ENCODE measurements around the gene TMCC3.

The TMCC3 gene

DNA sequence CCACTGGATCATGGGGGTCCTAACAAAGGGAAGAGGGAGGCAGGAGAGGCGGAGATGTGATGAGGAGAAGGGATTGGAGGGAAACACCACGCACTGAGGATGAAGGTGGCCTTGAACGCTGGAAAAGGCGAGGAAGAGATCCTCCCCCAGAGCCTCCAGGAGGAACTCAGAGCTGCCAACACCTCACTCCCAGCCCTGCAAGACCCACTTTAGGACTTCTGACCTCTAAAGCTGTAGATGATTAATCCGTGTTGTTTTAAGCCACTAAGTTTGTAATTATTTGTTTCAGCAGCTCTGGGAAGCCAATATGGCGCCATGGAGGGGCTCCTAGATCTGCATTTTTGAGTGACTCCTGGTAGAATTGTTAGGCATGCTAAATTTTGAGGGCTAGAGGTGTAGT, 116.1 kb downstream of the TMCC3 start:
- Histone ChIP-seq H3K4me3 (ENCODE audit: low read depth, low read length) (no peak overlapping the region), H3K36me3 (ENCODE audit: control insufficient read depth, insufficient read depth, low read length) (no peaks in the 10 kb centered on the region), H3K4me1 (ENCODE audit: control insufficient read depth, insufficient read depth, low read length) (no peaks in the 10 kb centered on the region), H3K27me3 (ENCODE audit: control insufficient read depth, insufficient read depth, low read length) (no peaks in the 10 kb centered on the region), H3K9me3 (ENCODE audit: control insufficient read depth, insufficient read depth, low read length) (no peaks in the 10 kb centered on the region), H3K9ac (ENCODE audit: low read depth, low read length) (no peak overlapping the region)

DNA sequence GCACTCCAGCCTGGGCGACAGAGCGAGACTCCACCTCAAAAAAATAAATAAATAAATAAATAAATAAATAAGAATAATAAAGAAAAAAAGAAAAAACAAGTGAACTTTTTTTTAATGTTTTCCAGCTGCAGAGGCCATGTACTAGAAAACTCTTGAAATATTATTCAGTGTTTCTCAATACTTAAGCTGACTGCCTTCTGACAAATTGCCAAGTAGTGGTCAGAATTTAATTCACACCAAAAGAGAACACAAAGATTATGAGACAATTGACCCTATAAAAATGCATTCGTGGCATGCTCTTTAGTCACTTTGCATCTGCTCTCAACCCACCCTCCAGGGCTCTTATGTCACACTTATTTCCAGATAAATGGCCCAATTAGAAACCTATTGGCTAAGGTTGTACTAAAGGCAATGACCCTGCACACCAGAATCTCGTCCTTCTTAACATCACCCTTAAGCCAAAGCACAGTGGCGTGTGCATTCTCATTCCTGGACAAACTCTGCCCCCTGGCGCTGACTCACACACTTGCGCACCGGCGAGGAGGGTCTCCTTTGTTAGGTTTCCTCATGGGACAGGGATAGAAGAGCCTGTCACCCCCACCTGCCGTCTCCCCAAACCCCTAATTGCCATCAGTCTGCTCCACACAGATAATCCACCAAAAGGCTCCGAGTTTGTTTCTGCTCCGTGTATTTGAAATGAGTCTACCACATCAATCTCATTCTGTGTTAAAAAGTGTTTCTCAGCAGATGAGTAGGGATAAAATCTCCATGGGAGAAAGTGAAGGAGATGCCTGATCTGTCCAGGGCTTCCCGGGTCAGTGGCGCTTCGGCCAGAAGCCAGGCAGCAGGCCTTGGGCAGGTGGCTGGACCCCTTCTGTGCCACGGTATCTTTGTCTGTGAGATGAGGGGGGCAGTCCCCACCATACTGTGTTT, 117.6 kb downstream of the TMCC3 start:
- no peaks in the 10 kb centered on the region for H3K9me3 ChIP-seq (ENCODE audit: control insufficient read depth, insufficient read depth, low read length)
- H3K27me3 ChIP-seq (ENCODE audit: control insufficient read depth, insufficient read depth, low read length), result no peaks in the 10 kb centered on the region
- no peaks in the 10 kb centered on the region for H3K36me3 ChIP-seq (ENCODE audit: control insufficient read depth, insufficient read depth, low read length)
- H3K4me1 ChIP-seq (ENCODE audit: control insufficient read depth, insufficient read depth, low read length), result no peaks in the 10 kb centered on the region
- H3K4me3 ChIP-seq (ENCODE audit: low read depth, low read length), result no peak overlapping the region
- H3K9ac ChIP-seq (ENCODE audit: low read depth, low read length), result no peak overlapping the region

DNA sequence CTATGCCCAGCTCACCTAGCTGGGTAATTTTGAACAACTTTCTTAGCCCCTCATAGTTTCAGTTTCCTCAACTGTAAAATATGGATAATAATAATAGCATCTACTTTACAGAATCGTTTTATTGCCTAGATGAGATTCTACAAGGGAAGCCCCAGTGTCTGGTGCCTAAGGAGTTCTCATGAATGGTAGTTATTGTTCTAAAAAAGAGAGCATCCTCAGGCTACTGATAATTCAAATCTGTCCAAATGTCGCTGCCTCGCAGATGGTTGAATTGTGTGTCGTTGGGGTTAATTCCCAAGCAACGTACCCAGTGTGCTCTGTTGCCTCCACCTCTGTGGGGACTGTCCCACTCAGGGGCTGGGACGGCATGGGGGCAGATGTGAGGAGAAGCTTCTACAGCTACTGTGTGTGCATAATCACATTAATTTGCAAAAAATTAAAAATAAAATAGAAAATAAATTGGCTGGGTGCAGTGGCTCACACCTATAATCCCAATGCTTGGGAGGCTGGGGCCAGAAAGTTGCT, 119.1 kb downstream of the TMCC3 start:
- Histone ChIP-seq H3K36me3 (ENCODE audit: control insufficient read depth, insufficient read depth, low read length) (no peaks in the 10 kb centered on the region), H3K27me3 (ENCODE audit: control insufficient read depth, insufficient read depth, low read length) (no peaks in the 10 kb centered on the region), H3K9me3 (ENCODE audit: control insufficient read depth, insufficient read depth, low read length) (no peaks in the 10 kb centered on the region), H3K9ac (ENCODE audit: low read depth, low read length) (no peak overlapping the region), H3K4me3 (ENCODE audit: low read depth, low read length) (no peak overlapping the region), H3K4me1 (ENCODE audit: control insufficient read depth, insufficient read depth, low read length) (no peaks in the 10 kb centered on the region)

DNA sequence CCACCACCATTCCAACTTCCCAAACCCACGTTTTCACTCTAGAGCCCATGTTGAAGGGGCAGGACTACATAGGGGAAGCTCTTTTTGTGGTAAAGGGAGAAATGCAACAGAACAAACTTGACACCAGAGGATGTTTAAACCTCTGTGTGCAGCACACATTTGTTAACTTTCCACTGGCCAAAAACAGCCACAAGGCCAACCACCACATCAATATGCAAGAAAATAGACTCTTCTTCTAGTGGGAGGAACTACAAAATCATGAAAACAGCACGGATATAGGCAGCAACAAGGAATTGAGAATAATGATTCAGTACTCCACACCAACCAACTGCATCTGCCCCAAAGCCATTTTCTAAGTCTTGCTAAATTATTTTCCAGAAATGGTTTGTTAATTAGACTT, 124.4 kb downstream of the TMCC3 start:
- H3K9me3 ChIP-seq (ENCODE audit: control insufficient read depth, insufficient read depth, low read length), result no peaks in the 10 kb centered on the region
- H3K27me3 ChIP-seq (ENCODE audit: control insufficient read depth, insufficient read depth, low read length), result no peaks in the 10 kb centered on the region
- H3K9ac ChIP-seq (ENCODE audit: low read depth, low read length), result no peak overlapping the region
- H3K4me3 ChIP-seq (ENCODE audit: low read depth, low read length), result no peak overlapping the region
- no peaks in the 10 kb centered on the region for H3K4me1 ChIP-seq (ENCODE audit: control insufficient read depth, insufficient read depth, low read length)
- no peaks in the 10 kb centered on the region for H3K36me3 ChIP-seq (ENCODE audit: control insufficient read depth, insufficient read depth, low read length)
